Right atrium auricular region (tissue), 2 donors: ENCODE results near the gene PDE4C. TPM values are rescaled to one million over a fixed set of nuclear protein-coding genes. Genes with fewer than 3 reads are reported as not detected.

Experiments used
- DNase-seq: peaks from one replicate; pipeline ENCODE4 v3.0.0-alpha.2; 2019; ENCODE audit warnings: low spot score
- H3K27ac ChIP-seq, 2 donors: fragments of 200-600 bp; sonication (generic); 1 replicate in 1 of 2; 2 replicates in 1 of 2; pipeline ENCODE4 v1.5.1; 2016 to 2019
- H3K27me3 ChIP-seq, 2 donors: fragments of 200-600 bp; sonication (generic); one replicate each; pipeline versions ENCODE4 v1.5.1 to v1.6.0; 2017 to 2019
- H3K36me3 ChIP-seq: fragments of 200-600 bp; sonication (generic); one replicate; pipeline ENCODE4 v1.5.1; 2016
- H3K4me1 ChIP-seq, 2 donors: fragments of 200-600 bp; sonication (generic); one replicate each; pipeline versions ENCODE4 v1.5.1 to v1.6.0; 2017 to 2019
- H3K4me3 ChIP-seq, 2 donors: fragments of 200-600 bp; sonication (generic); 1 replicate in 1 of 2; 2 replicates in 1 of 2; pipeline ENCODE4 v1.5.1; 2017 to 2019; ENCODE audit warnings: mild to moderate bottlenecking in 1 of 2, moderate library complexity in 1 of 2
- H3K9me3 ChIP-seq, 2 donors: fragments of 200-600 bp; sonication (generic); one replicate each; pipeline ENCODE4 v1.5.1; 2019
- total RNA-seq, 2 donors: library from RNA; depleted of rRNA; stranded (reverse); fragments of >200 nt; gene quantifications; one replicate each; pipeline ENCODE4 v1.1.0, GENCODE V29; 2016
- TF ChIP-seq, protein P1 (sequence below), 2 donors: fragments of 200-600 bp; sonication (generic); IDR thresholded peaks; one replicate each; pipeline ENCODE4 v1.5.1; 2019; ENCODE audit warnings: antibody characterized with exemption in 2 of 2

PDE4C gene
- total RNA-seq, result 1 to 10 TPM in 1 of 2 donors, not detected in 1; 1.4 TPM

DNA sequence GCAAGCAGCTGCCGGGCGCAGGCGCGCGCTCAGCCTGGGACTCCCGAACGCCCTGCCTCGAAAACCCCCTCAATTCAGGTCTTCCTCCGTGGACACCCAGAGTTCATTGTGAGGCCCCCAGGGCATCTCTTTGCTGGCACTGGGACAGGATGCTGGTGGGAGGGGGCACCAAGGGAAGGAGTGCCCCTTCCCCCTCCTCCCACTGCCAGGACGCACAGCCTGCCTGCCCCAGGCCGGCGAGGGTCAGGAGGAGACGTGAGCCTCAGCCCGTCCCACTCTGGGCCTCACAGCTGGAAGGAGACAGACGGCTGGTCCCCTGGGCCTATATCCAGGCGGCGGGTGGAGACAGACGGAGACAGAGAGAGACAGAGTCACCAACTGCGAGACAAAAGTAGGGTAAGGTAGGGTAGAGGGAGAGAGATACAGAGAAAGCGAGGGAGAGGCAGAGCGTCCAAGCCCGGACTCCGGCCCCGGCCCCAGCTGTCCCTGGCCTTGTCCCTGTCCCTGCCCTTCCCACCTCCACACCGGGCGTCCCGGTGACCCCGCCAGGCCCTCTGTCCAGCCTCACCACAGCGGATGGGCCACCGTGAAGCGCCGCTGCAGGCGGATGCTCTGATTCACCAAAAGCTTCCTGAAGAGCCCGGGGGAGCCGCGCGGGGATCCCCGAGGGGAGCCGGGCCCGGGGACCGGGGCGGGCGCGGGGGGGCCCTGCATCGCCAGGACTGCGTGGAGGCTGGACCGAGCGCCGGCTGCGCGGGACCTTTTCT lies at the start of gene PDE4C:
TSS of gene PDE4C (minus strand) at position 737 of the 767 bp plus-strand sequence. CDS start at position 714, 23 bp downstream.
- peaks cover 0 to 42% of the 10 kb centered on the region in 2 donors for H3K4me1 ChIP-seq
- H3K4me3 ChIP-seq, result peak within 1 kb of the TSS in 1 of 2 donors; percentile 51
- H3K27me3 ChIP-seq, result peaks cover 0 to 12% of the 10 kb centered on the region in 2 donors
- no peaks in the 10 kb centered on the region for H3K9me3 ChIP-seq
- H3K36me3 ChIP-seq, result no peaks in the 10 kb centered on the region
- no peak for DNase-seq
- TF ChIP-seq, protein P1, sequence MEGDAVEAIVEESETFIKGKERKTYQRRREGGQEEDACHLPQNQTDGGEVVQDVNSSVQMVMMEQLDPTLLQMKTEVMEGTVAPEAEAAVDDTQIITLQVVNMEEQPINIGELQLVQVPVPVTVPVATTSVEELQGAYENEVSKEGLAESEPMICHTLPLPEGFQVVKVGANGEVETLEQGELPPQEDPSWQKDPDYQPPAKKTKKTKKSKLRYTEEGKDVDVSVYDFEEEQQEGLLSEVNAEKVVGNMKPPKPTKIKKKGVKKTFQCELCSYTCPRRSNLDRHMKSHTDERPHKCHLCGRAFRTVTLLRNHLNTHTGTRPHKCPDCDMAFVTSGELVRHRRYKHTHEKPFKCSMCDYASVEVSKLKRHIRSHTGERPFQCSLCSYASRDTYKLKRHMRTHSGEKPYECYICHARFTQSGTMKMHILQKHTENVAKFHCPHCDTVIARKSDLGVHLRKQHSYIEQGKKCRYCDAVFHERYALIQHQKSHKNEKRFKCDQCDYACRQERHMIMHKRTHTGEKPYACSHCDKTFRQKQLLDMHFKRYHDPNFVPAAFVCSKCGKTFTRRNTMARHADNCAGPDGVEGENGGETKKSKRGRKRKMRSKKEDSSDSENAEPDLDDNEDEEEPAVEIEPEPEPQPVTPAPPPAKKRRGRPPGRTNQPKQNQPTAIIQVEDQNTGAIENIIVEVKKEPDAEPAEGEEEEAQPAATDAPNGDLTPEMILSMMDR (IDR thresholded peaks at IDR 0.05), result no peak
- peak within 1 kb of the TSS; percentile 45 to 54 for H3K27ac ChIP-seq

- H3K4me1 ChIP-seq, result peaks cover 0 to 47% of the 10 kb centered on the region in 2 donors
- H3K36me3 ChIP-seq, result peaks cover 16% of the 10 kb centered on the region
- H3K27me3 ChIP-seq, result no peaks in the 10 kb centered on the region
- no peak overlapping the region for H3K4me3 ChIP-seq
- DNase-seq, result peak; percentile 93
- H3K9me3 ChIP-seq, result no peaks in the 10 kb centered on the region
- H3K27ac ChIP-seq, result peak overlapping the region; percentile 78 to 82
- TF ChIP-seq, protein P1 (IDR thresholded peaks at IDR 0.05), result no peak
Measured at GRCh38 chr19:18274781-18275356, 48.6 kb upstream of the PDE4C start.

DNA sequence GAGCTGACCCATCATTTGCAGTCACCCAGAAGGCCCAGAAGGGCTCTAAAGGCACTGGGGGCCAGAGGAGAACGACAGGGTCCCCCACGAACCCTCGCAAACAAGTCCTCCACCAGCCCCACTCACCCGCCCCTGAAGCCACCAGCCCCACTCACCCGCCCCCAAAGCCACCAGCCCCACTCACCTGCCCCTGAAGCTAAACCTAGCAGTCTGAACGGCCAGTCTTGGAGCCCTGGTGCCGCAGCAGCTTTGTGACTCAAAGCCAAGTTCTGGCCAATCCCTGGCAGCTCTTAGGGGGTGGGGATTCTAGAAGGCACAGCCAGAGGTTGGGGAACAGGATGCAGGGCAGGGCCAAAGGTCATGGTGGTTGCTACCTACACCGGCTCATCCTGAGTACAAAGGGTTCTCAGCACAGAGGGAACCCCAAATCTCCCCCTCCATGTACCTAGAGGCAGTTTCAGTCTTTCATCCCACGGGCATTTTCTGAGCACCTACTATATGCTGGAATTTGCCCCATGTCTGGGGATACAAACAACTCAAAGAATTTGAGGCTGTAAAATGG lies 48.1 kb upstream of the PDE4C start, which contains the start of gene IQCN:
TSS of gene IQCN (minus strand) at position 234 of the 562 bp plus-strand sequence. CDS start 4,974 bp downstream, outside the sequence.
- Histone ChIP-seq H3K4me1 (peaks cover 0 to 46% of the 10 kb centered on the region in 2 donors), H3K4me3 (no peak within 1 kb of the TSS), H3K36me3 (peaks cover 15% of the 10 kb centered on the region), H3K27ac (peak within 1 kb of the TSS; percentile 78 to 82), H3K27me3 (no peaks in the 10 kb centered on the region), H3K9me3 (no peaks in the 10 kb centered on the region)
- peak; percentile 77 for DNase-seq
- TF ChIP-seq, protein P1 (IDR thresholded peaks at IDR 0.05), result no peak

DNA sequence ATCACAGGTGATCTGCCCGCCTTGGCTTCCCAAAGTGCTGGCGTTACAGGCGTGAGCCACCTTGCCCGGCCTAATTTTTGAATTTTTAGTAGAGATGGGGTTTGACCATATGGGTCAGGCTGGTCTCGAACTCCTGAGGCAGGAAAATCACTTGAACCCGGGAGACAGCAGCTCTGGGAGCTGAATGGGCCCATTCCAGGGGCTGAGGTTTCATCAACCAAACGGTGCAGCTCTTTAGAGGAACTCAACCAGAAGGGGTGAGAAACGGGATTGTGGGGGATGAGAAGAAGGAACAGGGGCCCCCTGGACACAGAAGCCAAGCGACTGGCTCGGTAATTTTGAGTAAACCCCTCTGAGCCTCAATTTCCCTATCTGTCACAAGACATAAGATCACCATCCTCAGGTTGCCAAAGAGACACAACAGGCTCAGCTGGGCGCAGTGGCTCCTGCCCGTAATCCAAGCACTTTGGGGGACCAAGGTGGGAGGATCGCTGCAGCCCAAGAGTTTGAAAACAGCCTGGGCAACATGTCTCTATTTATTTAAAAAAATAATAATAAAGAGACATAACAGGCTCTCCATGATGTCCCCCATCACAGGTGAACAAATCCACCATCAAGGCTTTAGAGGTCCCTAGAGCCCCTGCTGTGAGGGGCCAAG lies 47.5 kb upstream of the PDE4C start:
- peaks cover 0 to 40% of the 10 kb centered on the region in 2 donors for H3K4me1 ChIP-seq
- no peaks in the 10 kb centered on the region for H3K9me3 ChIP-seq
- H3K27ac ChIP-seq, result peak overlapping the region; percentile 78 to 82
- no peak overlapping the region for H3K4me3 ChIP-seq
- peaks cover 9% of the 10 kb centered on the region for H3K36me3 ChIP-seq
- DNase-seq, result no peak
- no peaks in the 10 kb centered on the region for H3K27me3 ChIP-seq
- TF ChIP-seq, protein P1 (IDR thresholded peaks at IDR 0.05), result no peak

- Histone ChIP-seq H3K36me3 (peaks cover 11% of the 10 kb centered on the region), H3K4me3 (no peak overlapping the region), H3K27me3 (no peaks in the 10 kb centered on the region), H3K4me1 (peaks cover 0 to 23% of the 10 kb centered on the region in 2 donors), H3K27ac (no peak overlapping the region), H3K9me3 (no peaks in the 10 kb centered on the region)
- TF ChIP-seq, protein P1 (IDR thresholded peaks at IDR 0.05), result no peak
- peak; percentile 74 for DNase-seq
Measured at GRCh38 chr19:18271433-18271841, 45.2 kb upstream of the PDE4C start.
